HG03558 (cell line): ENCODE data around the gene GNPAT.
"Not testable (repeated sequence)": the region's sequence is repeated elsewhere in the genome, so short reads cannot be mapped to it uniquely, and the experiment has no call there.

Experiments
- ATAC-seq: cut with Tn5 transposase; IDR thresholded peaks from one replicate; pipeline ENCODE4 v1.9.1; 2021; ENCODE audit warnings: moderate number of reproducible peaks; ENCODE audit not compliant: unreplicated experiment; ENCODE audit errors: extremely low read depth

Gene GNPAT

GRCh38 chr1:231212301-231212700 is 28.7 kb upstream of the GNPAT start:
- not testable (repeated sequence) for ATAC-seq

- no peak for ATAC-seq
These were observed 27.0 kb upstream of the GNPAT start for GRCh38 chr1:231213831-231214573.

- ATAC-seq = no peak
These were observed 25.9 kb upstream of the GNPAT start for GRCh38 chr1:231214918-231215680.

- ATAC-seq = no peak
These were observed 25.2 kb upstream of the GNPAT start for GRCh38 chr1:231215681-231216385.

GRCh38 chr1:231216498-231216897 is 24.5 kb upstream of the GNPAT start:
- no peak for ATAC-seq

GRCh38 chr1:231217056-231217455 is 24.0 kb upstream of the GNPAT start:
- ATAC-seq = no peak

GRCh38 chr1:231218078-231218477 is 22.9 kb upstream of the GNPAT start:
- no peak for ATAC-seq

- ATAC-seq = no peak
These were observed 21.3 kb upstream of the GNPAT start for GRCh38 chr1:231219422-231220401.

GRCh38 chr1:231220801-231221200 is 20.2 kb upstream of the GNPAT start:
- no peak for ATAC-seq

GRCh38 chr1:231226156-231226555 is 14.9 kb upstream of the GNPAT start:
- no peak for ATAC-seq

GRCh38 chr1:231231511-231231910 is 9.5 kb upstream of the GNPAT start:
- no peak for ATAC-seq

- no peak for ATAC-seq
These were observed 7.9 kb upstream of the GNPAT start for GRCh38 chr1:231232870-231233734.

GRCh38 chr1:231233735-231234417 is 7.1 kb upstream of the GNPAT start:
- no peak for ATAC-seq

GRCh38 chr1:231234506-231234905 is 6.5 kb upstream of the GNPAT start:
- no peak for ATAC-seq

GRCh38 chr1:231235526-231236207 is 5.3 kb upstream of the GNPAT start:
- ATAC-seq = no peak

GRCh38 chr1:231236208-231236591 is 4.8 kb upstream of the GNPAT start:
- no peak for ATAC-seq

- ATAC-seq = no peak
These were observed 4.1 kb upstream of the GNPAT start for GRCh38 chr1:231236938-231237337.

- no peak for ATAC-seq
These were observed 2.7 kb upstream of the GNPAT start for GRCh38 chr1:231238298-231238697.
